HFF-Myc (cell line): ENCODE results near the gene SLC22A31.
"Not testable (repeated sequence)": the region's sequence is repeated elsewhere in the genome, so short reads cannot be mapped to it uniquely, and the experiment has no call there.

Experiments used
- DNase-seq: peaks from one replicate; pipeline ENCODE4 v3.0.0-alpha.2; 2011; ENCODE audit warnings: low read depth; ENCODE audit errors: extremely low read depth
- H3K4me3 ChIP-seq: replicated peaks from 2 replicates; pipeline ENCODE4 v1.5.1; 2011; ENCODE audit warnings: low read depth, mild to moderate bottlenecking, control low read depth, low read length
- CTCF ChIP-seq: IDR thresholded peaks from 2 replicates; pipeline ENCODE4 v1.5.1; 2012; ENCODE audit warnings: mild to moderate bottlenecking, low read depth, low read length, control low read depth; ENCODE audit errors: missing control alignments

The SLC22A31 gene

DNA sequence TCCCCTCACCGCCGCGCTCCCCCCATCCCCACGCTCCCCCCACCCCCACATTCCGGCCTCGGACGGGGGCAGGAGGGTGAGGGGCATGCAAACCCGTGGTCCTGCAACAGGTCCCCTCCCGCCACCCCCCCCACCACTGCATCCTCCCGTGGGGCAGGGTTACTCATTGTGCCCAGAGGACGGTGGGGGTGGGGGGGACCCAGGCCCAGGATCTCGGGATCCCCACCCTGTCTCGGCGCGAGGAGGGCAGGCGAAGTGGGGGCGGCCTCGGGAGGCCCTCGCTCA, 8.5 kb downstream of the SLC22A31 start:
- H3K4me3 ChIP-seq, result peak overlapping the region; percentile 39
- DNase-seq, result no peak
- no peak for TF ChIP-seq CTCF

DNA sequence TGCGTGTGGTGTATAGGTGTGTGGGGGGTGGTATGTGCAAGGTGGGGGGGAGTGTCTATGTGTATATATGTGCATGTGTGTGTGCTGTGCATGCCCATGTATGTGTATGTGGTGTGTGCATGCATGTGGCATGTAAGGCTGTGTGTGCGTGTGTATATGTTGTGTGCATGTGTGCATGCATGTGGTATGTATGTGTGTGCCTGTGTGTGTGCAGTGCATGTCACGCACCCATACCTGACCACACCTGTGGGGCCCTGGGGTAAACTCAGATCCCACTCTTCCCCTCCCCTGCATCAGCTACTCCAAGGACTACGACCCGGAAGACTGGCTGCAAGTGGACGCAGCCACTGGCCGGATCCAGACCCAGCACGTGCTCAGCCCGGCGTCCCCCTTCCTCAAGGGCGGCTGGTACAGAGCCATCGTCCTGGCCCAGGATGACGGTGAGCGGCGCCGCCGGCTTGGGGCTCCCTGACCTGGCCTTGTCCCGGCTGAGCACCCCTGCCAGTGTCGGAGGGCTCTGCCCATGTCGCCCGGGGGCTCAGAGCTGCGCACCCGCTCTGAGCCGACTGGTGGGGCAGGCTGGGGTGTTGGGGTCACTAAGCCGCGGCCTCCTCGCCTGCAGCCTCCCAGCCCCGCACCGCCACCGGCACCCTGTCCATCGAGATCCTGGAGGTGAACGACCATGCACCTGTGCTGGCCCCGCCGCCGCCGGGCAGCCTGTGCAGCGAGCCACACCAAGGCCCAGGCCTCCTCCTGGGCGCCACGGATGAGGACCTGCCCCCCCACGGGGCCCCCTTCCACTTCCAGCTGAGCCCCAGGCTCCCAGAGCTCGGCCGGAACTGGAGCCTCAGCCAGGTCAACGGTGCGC, 9.1 kb downstream of the SLC22A31 start:
- no peak for DNase-seq
- H3K4me3 ChIP-seq, result no peak overlapping the region
- TF ChIP-seq CTCF, result no peak

GRCh38 chr16:89190150-89190958, 10.0 kb downstream of the SLC22A31 start:
- no peak overlapping the region for H3K4me3 ChIP-seq
- no peak for DNase-seq
- no peak for TF ChIP-seq CTCF

GRCh38 chr16:89189358-89190025, 10.8 kb downstream of the SLC22A31 start:
- no peak overlapping the region for H3K4me3 ChIP-seq
- no peak for TF ChIP-seq CTCF
- DNase-seq, result no peak

DNA sequence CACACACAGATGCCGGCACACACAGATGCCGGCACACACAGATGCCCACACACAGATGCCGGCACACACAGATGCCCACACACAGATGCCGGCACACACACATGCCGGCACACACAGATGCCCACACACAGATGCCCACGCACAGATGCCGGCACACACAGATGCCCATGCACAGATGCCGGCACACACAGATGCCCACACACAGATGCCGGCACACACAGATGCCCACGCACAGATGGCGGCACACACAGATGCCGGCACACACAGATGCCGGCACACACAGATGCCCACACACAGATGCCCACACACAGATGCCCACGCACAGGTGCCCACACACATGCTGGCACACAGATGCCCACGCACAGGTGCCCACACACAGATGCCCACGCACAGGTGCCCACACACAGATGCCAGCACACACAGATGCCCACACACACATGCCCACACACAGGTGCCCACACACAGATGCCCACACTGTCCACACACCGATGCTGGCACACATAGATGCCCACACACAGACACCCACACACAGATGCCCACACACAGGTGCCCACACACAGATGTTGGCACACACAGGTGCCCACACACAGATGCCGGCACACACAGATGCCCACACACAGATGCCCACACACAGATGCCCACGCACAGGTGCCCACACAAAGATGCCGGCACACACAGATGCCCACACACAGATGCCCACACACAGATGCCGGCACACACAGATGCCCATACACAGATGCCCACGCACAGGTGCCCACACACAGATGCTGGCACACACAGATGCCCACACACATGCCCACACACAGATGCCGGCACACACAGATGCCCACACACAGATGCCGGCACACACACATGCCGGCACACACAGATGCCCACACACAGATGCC, 11.6 kb downstream of the SLC22A31 start:
- DNase-seq, H3K4me3 ChIP-seq: not testable (repeated sequence)

DNA sequence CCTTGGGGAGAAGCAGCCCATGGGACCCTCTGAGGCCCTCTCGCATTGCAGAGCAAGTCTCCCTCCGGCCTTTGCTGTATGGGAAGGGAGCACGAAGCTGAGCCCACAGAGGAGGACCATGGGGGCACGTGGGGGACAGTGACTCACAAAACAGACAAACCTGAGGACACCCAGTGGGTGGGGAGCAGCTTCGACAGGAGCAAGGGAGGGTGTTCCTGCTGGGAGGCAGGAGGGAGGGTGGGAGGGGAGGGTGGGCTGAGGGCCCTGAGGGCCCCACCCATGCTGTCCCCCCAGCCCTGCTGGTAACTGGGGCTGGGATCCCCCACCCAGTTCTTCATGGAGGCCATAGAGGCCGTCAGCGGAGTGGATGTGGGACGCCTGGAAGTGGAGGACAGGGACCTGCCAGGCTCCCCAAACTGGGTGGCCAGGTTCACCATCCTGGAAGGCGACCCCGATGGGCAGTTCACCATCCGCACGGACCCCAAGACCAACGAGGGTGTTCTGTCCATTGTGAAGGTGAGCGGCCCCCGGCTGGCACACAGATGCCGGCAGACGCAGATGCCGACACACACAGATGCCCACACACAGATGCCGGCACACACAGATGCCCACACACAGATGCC, 12.5 kb downstream of the SLC22A31 start:
- no peak for DNase-seq
- no peak overlapping the region for H3K4me3 ChIP-seq
- TF ChIP-seq CTCF, result no peak
